H1 (cell line): Measurements from ENCODE around the gene SOX2. TPM values are rescaled to one million over a fixed set of nuclear protein-coding genes. Genes with fewer than 3 reads are reported as not detected.

Experiments used
- CTCF ChIA-PET: fragments of 300-600 bp; sonication (Branson Sonifier 250); formaldehyde crosslinking; loops from one replicate; lab custom pipeline; 2021; ENCODE audit not compliant: partially characterized antibody; lab: Charles Lee
- POLR2A ChIA-PET: fragments of 300-600 bp; sonication (Branson Sonifier 250); formaldehyde crosslinking; loops from one replicate; lab custom pipeline; 2021; ENCODE audit warnings: inconsistent platforms; ENCODE audit not compliant: partially characterized antibody; lab: Charles Lee
- DNase-seq, 2 experiments: peaks; one replicate each; pipeline versions ENCODE4 v3.0.0 to v3.0.0-alpha.2; 2010 to 2022; ENCODE audit warnings: low spot score in 2 of 2, low read depth in 1 of 2, mixed read lengths in 1 of 2
- FAIRE-seq: peaks from 2 replicates; lab custom pipeline; 2011; peaks lifted over from hg19 to GRCh38; lab: Jason Lieb, UNC
- H2AFZ ChIP-seq: 2 replicates; pipeline ENCODE4 v1.8.1; 2012; ENCODE audit warnings: low read length, inconsistent platforms
- H2AK5ac ChIP-seq: 2 replicates; pipeline ENCODE4 v1.6.1; 2013; ENCODE audit warnings: low read depth, low read length
- H2BK120ac ChIP-seq: replicated peaks from 2 replicates; pipeline ENCODE3; 2013; ENCODE audit warnings: low read depth, low read length, inconsistent platforms
- H2BK12ac ChIP-seq: 2 replicates; pipeline ENCODE4 v1.6.1; 2013; ENCODE audit warnings: low read depth, low read length
- H2BK15ac ChIP-seq: 2 replicates; pipeline ENCODE4 v1.6.1; 2013; ENCODE audit warnings: low read length
- H2BK20ac ChIP-seq: 2 replicates; pipeline ENCODE4 v1.6.1; 2013; ENCODE audit warnings: low read length
- H2BK5ac ChIP-seq: 2 replicates; pipeline ENCODE4 v1.6.1; 2013; ENCODE audit warnings: low read depth, low read length
- H3K14ac ChIP-seq: 2 replicates; pipeline ENCODE4 v1.6.1; 2013; ENCODE audit warnings: inconsistent platforms; ENCODE audit not compliant: insufficient read length
- H3K18ac ChIP-seq: 2 replicates; pipeline ENCODE4 v1.6.1; 2013; ENCODE audit warnings: low read length; ENCODE audit errors: extremely low read depth
- H3K23ac ChIP-seq: 2 replicates; pipeline ENCODE4 v1.6.1; 2013; ENCODE audit warnings: inconsistent platforms; ENCODE audit not compliant: insufficient read length
- H3K23me2 ChIP-seq: 2 replicates; pipeline ENCODE4 v1.6.1; 2013; ENCODE audit warnings: low read depth, low read length
- H3K27ac ChIP-seq: 2 replicates; pipeline ENCODE4 v1.6.1; 2011; ENCODE audit warnings: low read depth, low read length, inconsistent platforms
- H3K27me3 ChIP-seq, 4 experiments: replicated peaks in 1 of 4; 1 replicate in 1 of 4; 2 replicates in 3 of 4; pipeline versions ENCODE4 v1.6.1 to v1.8.1; 2011 to 2013; ENCODE audit warnings: low read length in 3 of 4, mild to moderate bottlenecking in 3 of 4, inconsistent platforms in 2 of 4, mixed read lengths in 2 of 4, moderate library complexity in 1 of 4; ENCODE audit not compliant: control insufficient read depth in 3 of 4, insufficient read depth in 3 of 4; ENCODE audit errors: extremely low read depth in 1 of 4
- H3K36me3 ChIP-seq, 4 experiments: 2 replicates each; pipeline versions ENCODE4 v1.6.1 to v1.8.1; 2011 to 2013; ENCODE audit warnings: mild to moderate bottlenecking in 4 of 4, low read length in 3 of 4, moderate library complexity in 2 of 4, control low read depth in 1 of 4, inconsistent platforms in 1 of 4; ENCODE audit not compliant: insufficient read depth in 4 of 4, control insufficient read depth in 2 of 4
- H3K4ac ChIP-seq: replicated peaks from 2 replicates; pipeline ENCODE3; 2013; ENCODE audit warnings: low read length, low read depth, mixed read lengths, inconsistent platforms; ENCODE audit not compliant: insufficient read length
- H3K4me1 ChIP-seq, 4 experiments: replicated peaks in 1 of 4; 1 replicate in 1 of 4; 2 replicates in 3 of 4; pipeline versions ENCODE4 v1.6.1 to v1.8.1; 2011 to 2013; ENCODE audit warnings: low read length in 3 of 4, inconsistent platforms in 2 of 4, mixed read lengths in 1 of 4; ENCODE audit not compliant: insufficient read depth in 4 of 4, control insufficient read depth in 3 of 4
- H3K4me2 ChIP-seq, 2 experiments: 2 replicates each; pipeline versions ENCODE4 v1.6.1 to v1.8.1; 2011 to 2013; ENCODE audit warnings: low read depth in 2 of 2, low read length in 2 of 2, control low read depth in 1 of 2, inconsistent platforms in 1 of 2, mild to moderate bottlenecking in 1 of 2; ENCODE audit not compliant: insufficient read depth in 1 of 2
- H3K4me3 ChIP-seq, 4 experiments: fragments of 200-600, 300-600 bp in 1 of 4; sonication (generic), shearing (Covaris generic), sonication (Bioruptor Twin) in 1 of 4; 2 replicates each; pipeline versions ENCODE4 v1.5.1 to v1.8.1; 2011 to 2016; ENCODE audit warnings: low read length in 4 of 4, low read depth in 3 of 4, control low read depth in 2 of 4, inconsistent platforms in 2 of 4, mild to moderate bottlenecking in 2 of 4, mixed read lengths in 1 of 4, moderate library complexity in 1 of 4; ENCODE audit not compliant: insufficient read depth in 2 of 4; ENCODE audit errors: extremely low read depth in 1 of 4
- H3K56ac ChIP-seq: replicated peaks from 2 replicates; pipeline ENCODE3; 2013; ENCODE audit warnings: low read depth, mild to moderate bottlenecking, mixed read lengths, low read length, inconsistent platforms; ENCODE audit not compliant: insufficient read length
- H3K79me1 ChIP-seq: 2 replicates; pipeline ENCODE4 v1.6.1; 2013; ENCODE audit warnings: low read depth, low read length, control low read depth
- H3K79me2 ChIP-seq, 2 experiments: 2 replicates each; pipeline versions ENCODE4 v1.6.1 to v1.8.1; 2012 to 2013; ENCODE audit warnings: low read length in 2 of 2, mild to moderate bottlenecking in 2 of 2, inconsistent platforms in 1 of 2; ENCODE audit not compliant: insufficient read depth in 2 of 2, control insufficient read depth in 1 of 2
- H3K9ac ChIP-seq, 4 experiments: replicated peaks in 1 of 4; 1 replicate in 1 of 4; 2 replicates in 3 of 4; pipeline versions ENCODE4 v1.6.1 to v1.8.1; 2011 to 2013; ENCODE audit warnings: low read depth in 3 of 4, low read length in 3 of 4, control low read depth in 2 of 4, mild to moderate bottlenecking in 2 of 4, moderate library complexity in 2 of 4, inconsistent platforms in 1 of 4; ENCODE audit errors: extremely low read depth in 1 of 4
- H3K9me3 ChIP-seq, 2 experiments: 2 replicates each; pipeline versions ENCODE4 v1.6.1 to v1.8.1; 2012 to 2013; ENCODE audit warnings: mild to moderate bottlenecking in 2 of 2, moderate library complexity in 2 of 2, control low read depth in 1 of 2, inconsistent platforms in 1 of 2, low read depth in 1 of 2, low read length in 1 of 2, mixed read lengths in 1 of 2; ENCODE audit not compliant: insufficient read depth in 2 of 2
- H4K20me1 ChIP-seq, 2 experiments: replicated peaks in 1 of 2; 2 replicates each; pipeline versions ENCODE3 to v1.8.1; 2011 to 2013; ENCODE audit warnings: inconsistent platforms in 2 of 2, low read length in 2 of 2, mild to moderate bottlenecking in 1 of 2; ENCODE audit not compliant: insufficient read depth in 2 of 2, control insufficient read depth in 1 of 2
- H4K5ac ChIP-seq: 2 replicates; pipeline ENCODE4 v1.6.1; 2013; ENCODE audit warnings: low read length, low read depth, mixed read lengths, inconsistent platforms; ENCODE audit not compliant: insufficient read length
- H4K8ac ChIP-seq: 2 replicates; pipeline ENCODE4 v1.8.0; 2013; ENCODE audit warnings: mild to moderate bottlenecking, moderate library complexity, low read length, inconsistent platforms; ENCODE audit not compliant: insufficient read depth; ENCODE audit errors: extremely low read depth
- H4K91ac ChIP-seq: replicated peaks from 2 replicates; pipeline ENCODE3; 2013; ENCODE audit warnings: low read length, mixed read lengths, inconsistent platforms; ENCODE audit not compliant: insufficient read length
- CREB1 ChIP-seq: IDR thresholded peaks from 2 replicates; pipeline ENCODE4 v1.6.1; 2012; ENCODE audit warnings: inconsistent platforms
- CTBP2 ChIP-seq: IDR thresholded peaks from 2 replicates; pipeline ENCODE4 v1.7.0; 2011; ENCODE audit warnings: borderline replicate concordance, mild to moderate bottlenecking, moderate library complexity, mixed read lengths, low read length; ENCODE audit not compliant: insufficient read depth, insufficient read length
- MAX ChIP-seq: IDR thresholded peaks from 2 replicates; pipeline ENCODE4 v1.6.1; 2012; ENCODE audit warnings: inconsistent platforms
- SRF ChIP-seq: IDR thresholded peaks from 2 replicates; pipeline ENCODE4 v1.6.1; 2011; ENCODE audit warnings: mild to moderate bottlenecking, low read depth, low read length, moderate library complexity
- TEAD4 ChIP-seq: IDR thresholded peaks from 2 replicates; pipeline ENCODE4 v1.6.1; 2012; ENCODE audit warnings: low read depth, low read length, inconsistent platforms, mixed read lengths
- WGBS, 2 experiments: shearing (Covaris generic) in 1 of 2; methylation state at CpG; one replicate each; pipeline versions ENCODE4 v1.1.6 to v1.1.7; 2013 to 2015; ENCODE audit warnings: low lambda C conversion rate in 2 of 2, mixed read lengths in 2 of 2, inconsistent platforms in 1 of 2, low coverage in 1 of 2, missing lambda C conversion rate in 1 of 2; ENCODE audit not compliant: insufficient replicate concordance in 2 of 2, insufficient coverage in 1 of 2, insufficient read length in 1 of 2; ENCODE audit errors: extremely low coverage in 1 of 2, missing lambda C conversion rate in 1 of 2; 5-methylcytosine and 5-hydroxymethylcytosine counted together
- polyA plus RNA-seq, 7 experiments: library from polyadenylated mRNA; depleted of rRNA in 3 of 7; stranded (reverse) in 5 of 7; unstranded in 2 of 7; fragments of >200 nt in 5 of 7; fragments of 200-250 nt in 2 of 7; gene quantifications; 1 replicate in 5 of 7; 2 replicates in 1 of 7; 4 replicates in 1 of 7; pipeline versions ENCODE4 v1.2.1 to v1.2.3, GENCODE V29; 2011 to 2013; ENCODE audit warnings: missing spikeins in 2 of 7, mixed read lengths in 2 of 7
- total RNA-seq: library from RNA; stranded (reverse); fragmentation: NEBNext Ultra II Directional; extraction: Animal tissue kit (Norgen Biotek cat#: 25700); gene quantifications from 2 replicates; pipeline ENCODE4 v1.2.1, GENCODE V29; 2021

The SOX2 gene
- total and polyA plus RNA-seq, 2 of the 8 experiments (the other 6 are each of a cell fraction or from before 2014, with no cell fraction given): 149 to 247 TPM

- no peaks in the 10 kb centered on the region for H3K79me2 ChIP-seq
- H3K4me2 ChIP-seq: no peak overlapping the region
- ChIA-PET POLR2A (no interaction called here), CTCF (interaction anchor here (0.6 to 1.2 kb wide), 4 partner anchors 9 to 447 kb away, joined by 3 to 6 read pairs (median 4); no protein-coding TSS in a partner anchor)
- no peak overlapping the region for H2AK5ac ChIP-seq
- H4K20me1 ChIP-seq: no peaks in the 10 kb centered on the region
- peaks cover 2 to 10% (median 7%) of the 10 kb centered on the region in 4 experiments for H3K27me3 ChIP-seq
- H3K4ac ChIP-seq: no peak overlapping the region
- no peaks in the 10 kb centered on the region for H3K79me1 ChIP-seq
- H4K8ac ChIP-seq: no peak overlapping the region
- WGBS, 2 experiments: 92% methylated on average over 2 of the region's 2 CpGs; no CpG with 5 or more reads in 1 of the 2 experiments
- H3K23me2 ChIP-seq: peaks cover 8% of the 10 kb centered on the region; the same call in 1 of the 2 replicates
- no peak overlapping the region for H2BK120ac ChIP-seq
- H4K91ac ChIP-seq: no peak overlapping the region
- H2BK20ac ChIP-seq: no peak overlapping the region
- no peak overlapping the region for H2BK5ac ChIP-seq
- FAIRE-seq (no peak), DNase-seq (no peak)
- no peak overlapping the region for H3K4me3 ChIP-seq
- no peak overlapping the region for H2BK12ac ChIP-seq
- H3K18ac ChIP-seq: no peak overlapping the region
- H3K14ac ChIP-seq: no peak overlapping the region
- H3K9ac ChIP-seq: no peak overlapping the region
- no peaks in the 10 kb centered on the region for H3K36me3 ChIP-seq
- peaks cover 2 to 8% (median 4%) of the 10 kb centered on the region in 4 experiments; a peak in 2 of 7 replicates for H3K4me1 ChIP-seq
- no peak overlapping the region for H3K27ac ChIP-seq
- H2AFZ ChIP-seq: no peak overlapping the region
- no peaks in the 10 kb centered on the region for H3K9me3 ChIP-seq
- H2BK15ac ChIP-seq: no peak overlapping the region
- H3K23ac ChIP-seq: no peak overlapping the region
- no peak overlapping the region for H4K5ac ChIP-seq
- H3K56ac ChIP-seq: no peak overlapping the region
- TF ChIP-seq MAX (no peak), SRF (no peak), TEAD4 (no peak), CTBP2 (no peak), CREB1 (no peak)
Observed at GRCh38 chr3:181690769-181691168, 21.0 kb upstream of the SOX2 start.
